OCI-LY3 (cell line): Measurements from ENCODE around the gene GDI1.

Experiments used
- H2AFZ ChIP-seq: fragments of 200-600, 300-600 bp; shearing (Covaris generic); 2 replicates; pipeline ENCODE4 v1.6.0; 2014; ENCODE audit warnings: antibody characterized with exemption, low read depth, low read length
- H3K27ac ChIP-seq: fragments of 200-600, 300-600 bp; sonication (generic); 2 replicates; pipeline ENCODE4 v1.5.1; 2014; ENCODE audit warnings: mild to moderate bottlenecking, low read length, moderate library complexity, mixed read lengths
- H3K27me3 ChIP-seq: fragments of 200-600, 300-600 bp; sonication (generic); 2 replicates; pipeline ENCODE4 v1.6.1; 2014; ENCODE audit warnings: low read depth, low read length, mixed read lengths
- H3K36me3 ChIP-seq: fragments of 200-600, 300-600 bp; sonication (generic); replicated peaks from 2 replicates; pipeline ENCODE3; 2014; ENCODE audit warnings: low read depth, low read length, mixed read lengths
- H3K4me1 ChIP-seq: fragments of 300-600, 200-600 bp; sonication (generic); 2 replicates; pipeline ENCODE4 v1.6.1; 2014; ENCODE audit warnings: low read length, mixed read lengths
- H3K4me2 ChIP-seq: fragments of 200-600, 300-600 bp; sonication (generic); 2 replicates; pipeline ENCODE4 v1.6.1; 2014; ENCODE audit warnings: low read length, mixed read lengths
- H3K4me3 ChIP-seq: fragments of 300-600, 200-600 bp; sonication (generic); 2 replicates; pipeline ENCODE4 v1.5.1; 2014; ENCODE audit warnings: antibody characterized with exemption, mild to moderate bottlenecking, low read length, moderate library complexity
- H3K79me2 ChIP-seq: fragments of 300-600, 200-600 bp; shearing (Covaris generic); 2 replicates; pipeline ENCODE4 v1.6.1; 2014; ENCODE audit warnings: mild to moderate bottlenecking, low read length, mixed read lengths
- H3K9ac ChIP-seq: fragments of 300-600, 200-600 bp; shearing (Covaris generic); 2 replicates; pipeline ENCODE4 v1.6.0; 2014; ENCODE audit warnings: mild to moderate bottlenecking, low read length, moderate library complexity
- H3K9me3 ChIP-seq: fragments of 200-600, 300-600 bp; shearing (Covaris generic); 2 replicates; pipeline ENCODE4 v1.6.1; 2014; ENCODE audit warnings: low read length, mixed read lengths; ENCODE audit not compliant: insufficient read depth
- H4K20me1 ChIP-seq: fragments of 200-600, 300-600 bp; sonication (generic); 2 replicates; pipeline ENCODE4 v1.6.1; 2016; ENCODE audit warnings: low read length, mixed read lengths; ENCODE audit not compliant: insufficient read depth
- CTCF ChIP-seq: fragments of 200-600, 300-600 bp; sonication (generic); IDR thresholded peaks from 2 replicates; pipeline ENCODE4 v1.5.1; 2014; ENCODE audit warnings: antibody characterized with exemption, low read length, low read depth
- EZH2phosphoT487 ChIP-seq: fragments of 200-600 bp; shearing (Covaris generic); IDR thresholded peaks from 2 replicates; pipeline ENCODE4 v1.6.1; 2018; ENCODE audit warnings: antibody characterized with exemption, mixed run types, low read depth

Gene GDI1

GRCh38 chrX:154478728-154479622 is 42.0 kb downstream of the GDI1 start, which contains the start of gene LAGE3:
Gene LAGE3 (minus strand): TSS chrX:154479281. CDS start chrX:154478915, 366 bp downstream.
- H3K36me3 ChIP-seq = peaks cover 4% of the 10 kb centered on the region
- no peaks in the 10 kb centered on the region for H4K20me1 ChIP-seq
- H3K9me3 ChIP-seq = no peaks in the 10 kb centered on the region
- H3K79me2 ChIP-seq = 0 out of 2 replicates have a peak, but pooled peaks cover 2% of the 10 kb centered on the region
- H3K4me1 ChIP-seq = peaks cover 24% of the 10 kb centered on the region
- H3K4me2 ChIP-seq = peak within 1 kb of the TSS; percentile 99
- H3K9ac ChIP-seq = peak within 1 kb of the TSS; percentile 83
- peak within 1 kb of the TSS; percentile 87; the same call in 1 of the 2 replicates for H2AFZ ChIP-seq
- peak within 1 kb of the TSS; percentile 95 for H3K4me3 ChIP-seq
- no peaks in the 10 kb centered on the region for H3K27me3 ChIP-seq
- peak within 1 kb of the TSS; percentile 87 for H3K27ac ChIP-seq
- TF ChIP-seq EZH2phosphoT487 (no peak), CTCF (no peak)

- Histone ChIP-seq H3K79me2 (peaks cover 24% of the 10 kb centered on the region), H2AFZ (no peak overlapping the region), H3K4me2 (peak overlapping the region; percentile 46), H4K20me1 (no peaks in the 10 kb centered on the region), H3K9ac (peak overlapping the region; percentile 47), H3K27ac (peak overlapping the region; percentile 71; the same call in 1 of the 2 replicates), H3K27me3 (no peaks in the 10 kb centered on the region), H3K9me3 (no peaks in the 10 kb centered on the region), H3K4me3 (peak overlapping the region; percentile 44; the same call in 1 of the 2 replicates), H3K4me1 (peaks cover 28% of the 10 kb centered on the region), H3K36me3 (peaks cover 19% of the 10 kb centered on the region)
- no peak for TF ChIP-seq EZH2phosphoT487
- no peak for TF ChIP-seq CTCF
Measured at GRCh38 chrX:154481195-154481594, 44.2 kb downstream of the GDI1 start.

- TF ChIP-seq EZH2phosphoT487 (no peak), CTCF (no peak)
- Histone ChIP-seq H3K36me3 (peaks cover 19% of the 10 kb centered on the region), H3K27me3 (no peaks in the 10 kb centered on the region), H3K9me3 (no peaks in the 10 kb centered on the region), H3K27ac (peak overlapping the region; percentile 71), H3K9ac (peak overlapping the region; percentile 47; the same call in 1 of the 2 replicates), H3K4me1 (peaks cover 28% of the 10 kb centered on the region), H3K79me2 (peaks cover 26% of the 10 kb centered on the region), H4K20me1 (no peaks in the 10 kb centered on the region), H3K4me2 (peak overlapping the region; percentile 46), H3K4me3 (peak overlapping the region; percentile 44), H2AFZ (peak overlapping the region; percentile 28)
Measured at GRCh38 chrX:154481911-154482601, 45.1 kb downstream of the GDI1 start.

DNA sequence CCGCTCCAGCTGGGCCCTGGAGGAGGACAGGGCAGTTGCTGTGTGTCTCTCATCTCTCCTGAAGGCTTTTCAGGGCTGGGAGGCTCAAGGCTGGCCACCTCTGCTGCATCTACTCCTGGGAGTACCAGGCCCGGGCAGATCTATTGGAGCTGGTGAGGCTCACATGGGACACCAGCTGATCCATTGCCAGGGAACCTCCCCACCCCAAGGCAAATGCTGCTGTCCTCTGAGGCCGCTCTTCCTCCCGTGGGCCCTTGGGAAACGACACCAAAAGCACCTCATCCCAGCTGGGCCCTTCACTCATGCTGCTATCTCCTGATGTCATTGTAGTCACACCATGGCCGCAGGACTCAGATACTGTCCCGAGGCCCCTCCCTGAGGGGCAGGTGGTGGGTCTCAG is 45.8 kb downstream of the GDI1 start:
- peaks cover 20% of the 10 kb centered on the region for H3K36me3 ChIP-seq
- no peak overlapping the region for H3K4me2 ChIP-seq
- H3K4me1 ChIP-seq = peaks cover 28% of the 10 kb centered on the region
- H2AFZ ChIP-seq = no peak overlapping the region
- H3K27me3 ChIP-seq = no peaks in the 10 kb centered on the region
- H3K27ac ChIP-seq = peak overlapping the region; percentile 71
- H3K9me3 ChIP-seq = no peaks in the 10 kb centered on the region
- no peak for TF ChIP-seq EZH2phosphoT487
- TF ChIP-seq CTCF = no peak
- peaks cover 26% of the 10 kb centered on the region for H3K79me2 ChIP-seq
- H4K20me1 ChIP-seq = no peaks in the 10 kb centered on the region
- no peak overlapping the region for H3K9ac ChIP-seq
- H3K4me3 ChIP-seq = no peak overlapping the region
